ENCODE results near the gene TPRX2.
"Not testable (repeated sequence)": the region's sequence is repeated elsewhere in the genome, so short reads cannot be mapped to it uniquely, and the experiment has no call there.

Gene TPRX2

DNA sequence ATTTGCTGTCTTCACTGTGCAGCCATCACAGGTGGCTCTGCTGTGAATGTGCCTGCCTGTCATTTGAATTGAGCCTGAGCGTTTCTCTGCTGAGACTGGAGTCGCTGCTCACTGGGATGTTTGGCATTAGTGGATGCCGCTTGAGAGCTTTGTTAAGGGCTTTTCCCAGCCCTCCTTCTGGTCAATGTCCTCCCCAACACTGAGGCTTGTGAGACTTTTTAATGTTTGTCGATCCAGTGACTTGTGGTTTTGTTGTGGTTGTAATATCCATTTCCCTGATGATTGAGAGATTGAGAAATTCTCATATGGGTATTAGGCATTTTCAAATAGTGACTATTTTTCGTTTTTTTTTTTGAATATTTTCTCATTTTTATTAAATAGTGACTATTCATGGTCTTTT, 2.6 kb downstream of the TPRX2 start:
- DNase-seq (ENCODE audit: low read depth in 3 of 3), result no peak

DNA sequence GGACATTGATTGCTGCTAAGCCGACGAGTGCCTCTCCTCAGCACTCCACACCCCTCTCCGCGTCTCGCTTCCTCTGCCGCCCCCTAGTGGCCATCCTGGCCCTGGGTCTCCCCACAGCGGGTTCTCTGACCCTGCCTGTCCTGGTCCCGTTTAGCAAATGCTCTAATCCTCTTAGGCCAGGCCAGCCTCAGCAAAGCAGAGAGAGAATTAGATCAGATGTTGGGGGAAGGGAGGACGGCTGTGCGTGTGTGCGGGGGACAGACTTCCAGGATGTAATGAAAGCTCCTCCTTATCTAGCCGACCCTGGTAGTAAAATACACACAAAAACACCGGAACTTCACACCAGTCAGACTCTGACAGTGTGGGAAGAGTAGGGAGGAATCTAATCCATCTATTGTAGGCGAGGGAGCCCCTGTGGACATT, 4.5 kb downstream of the TPRX2 start:
- DNase-seq (ENCODE audit: low read depth in 3 of 3), result peak; percentile 75 to 85 (median 76)

GRCh38 chr19:47865166-47865565, 6.1 kb downstream of the TPRX2 start:
- DNase-seq (ENCODE audit: low read depth in 3 of 3), result no peak

DNA sequence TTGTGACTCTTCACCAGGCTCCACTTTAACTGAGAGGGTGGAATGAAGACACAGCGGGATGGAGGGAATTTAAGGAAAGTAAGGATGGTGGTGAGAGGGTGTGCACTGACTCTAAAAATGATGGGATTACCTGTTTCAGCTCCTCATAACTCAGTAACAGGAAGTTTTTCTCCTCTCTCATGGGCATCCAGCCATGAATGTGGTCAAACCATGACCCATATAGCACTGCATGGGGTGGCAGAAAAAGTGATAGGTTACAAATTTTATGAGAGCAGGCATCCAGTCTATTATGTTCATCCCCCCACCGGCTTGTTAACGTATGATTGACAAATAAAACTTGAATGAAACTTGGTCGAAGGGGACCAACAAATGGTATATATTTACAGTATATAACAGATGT, 19.9 kb downstream of the TPRX2 start:
- DNase-seq (ENCODE audit: low read depth in 3 of 3), result no peak

GRCh38 chr19:47879385-47879784, 20.4 kb downstream of the TPRX2 start:
- not testable (repeated sequence) for DNase-seq (ENCODE audit: low read depth in 3 of 3)

DNA sequence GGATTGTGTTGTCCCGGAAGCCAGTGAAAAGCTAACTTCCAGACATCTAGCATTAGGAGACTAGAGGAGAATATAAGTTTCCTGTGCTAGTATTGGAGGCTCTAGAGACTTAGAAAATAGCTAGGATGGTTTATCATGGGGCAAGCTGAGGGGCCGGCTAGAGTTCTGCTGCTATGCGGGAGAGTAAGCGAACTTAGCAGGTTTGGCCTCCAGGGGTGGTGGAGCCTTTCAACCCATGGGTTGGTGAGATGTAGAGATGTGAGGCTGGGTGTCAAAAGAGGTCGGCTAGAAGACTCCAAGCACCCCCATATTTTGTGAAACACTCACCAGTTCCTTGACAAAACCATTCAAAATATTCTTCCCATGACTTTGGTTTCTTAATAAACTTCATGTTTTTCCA, 22.7 kb downstream of the TPRX2 start:
- DNase-seq (ENCODE audit: low read depth in 3 of 3), result no peak

GRCh38 chr19:47882890-47883289, 23.9 kb downstream of the TPRX2 start:
- no peak for DNase-seq (ENCODE audit: low read depth in 3 of 3)

- DNase-seq (ENCODE audit: low read depth in 3 of 3), result no peak
These were observed 26.0 kb downstream of the TPRX2 start for GRCh38 chr19:47885067-47885463.

GRCh38 chr19:47886010-47886559, 27.1 kb downstream of the TPRX2 start, which contains the start of gene SULT2A1:
TSS of gene SULT2A1 (minus strand) at chr19:47886315. CDS start at chr19:47886257, 58 bp downstream.
- no peak for DNase-seq (ENCODE audit: low read depth in 3 of 3)

- no peak for DNase-seq (ENCODE audit: low read depth in 3 of 3)
These were observed 32.0 kb downstream of the TPRX2 start for GRCh38 chr19:47890865-47891621.

DNA sequence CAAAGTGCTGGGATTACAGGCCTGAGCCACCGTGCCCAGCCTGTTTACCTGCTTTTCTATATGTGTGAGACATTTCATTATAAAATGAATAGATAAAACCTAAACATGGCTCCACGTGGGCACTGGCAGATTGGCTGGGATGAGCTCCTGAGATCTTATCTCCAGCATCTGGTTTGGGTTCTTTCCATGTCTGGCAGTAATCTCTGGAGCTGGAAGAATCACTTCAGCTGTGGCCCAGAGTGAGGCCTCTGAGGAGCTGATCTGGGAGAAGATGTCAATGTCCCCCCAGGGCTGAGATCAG, 32.5 kb downstream of the TPRX2 start:
- no peak for DNase-seq (ENCODE audit: low read depth in 3 of 3)

GRCh38 chr19:47891923-47892666, 33.1 kb downstream of the TPRX2 start:
- no peak for DNase-seq (ENCODE audit: low read depth in 3 of 3)

GRCh38 chr19:47895165-47895782, 36.2 kb downstream of the TPRX2 start:
- DNase-seq (ENCODE audit: low read depth in 3 of 3), result no peak

DNA sequence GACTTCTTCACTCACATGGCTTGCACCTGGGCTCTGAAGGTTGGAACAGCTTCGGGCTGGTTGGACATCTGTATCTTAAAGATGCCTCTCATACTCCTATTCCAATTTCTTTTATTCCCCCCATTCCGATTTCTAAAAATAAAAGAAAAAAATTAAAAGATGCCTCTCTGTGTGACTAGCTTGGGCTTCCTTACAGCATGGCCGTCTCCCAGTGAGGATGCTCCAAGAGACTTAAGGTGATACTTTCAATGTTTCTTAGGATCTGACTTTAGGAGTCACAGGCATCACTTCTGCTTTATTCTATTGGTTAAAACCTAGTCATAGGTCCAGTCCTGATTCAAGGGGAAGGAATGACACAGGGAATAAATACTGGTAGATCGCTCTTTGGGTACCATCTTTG, 37.0 kb downstream of the TPRX2 start:
- no peak for DNase-seq (ENCODE audit: low read depth in 3 of 3)

- no peak for DNase-seq (ENCODE audit: low read depth in 3 of 3)
These were observed 37.7 kb downstream of the TPRX2 start for GRCh38 chr19:47896773-47897172.

GRCh38 chr19:47897861-47898260, 38.8 kb downstream of the TPRX2 start:
- no peak for DNase-seq (ENCODE audit: low read depth in 3 of 3)

GRCh38 chr19:47899335-47899734, 40.3 kb downstream of the TPRX2 start:
- no peak for DNase-seq (ENCODE audit: low read depth in 3 of 3)

GRCh38 chr19:47901370-47901769, 42.3 kb downstream of the TPRX2 start:
- no peak for DNase-seq (ENCODE audit: low read depth in 3 of 3)

DNA sequence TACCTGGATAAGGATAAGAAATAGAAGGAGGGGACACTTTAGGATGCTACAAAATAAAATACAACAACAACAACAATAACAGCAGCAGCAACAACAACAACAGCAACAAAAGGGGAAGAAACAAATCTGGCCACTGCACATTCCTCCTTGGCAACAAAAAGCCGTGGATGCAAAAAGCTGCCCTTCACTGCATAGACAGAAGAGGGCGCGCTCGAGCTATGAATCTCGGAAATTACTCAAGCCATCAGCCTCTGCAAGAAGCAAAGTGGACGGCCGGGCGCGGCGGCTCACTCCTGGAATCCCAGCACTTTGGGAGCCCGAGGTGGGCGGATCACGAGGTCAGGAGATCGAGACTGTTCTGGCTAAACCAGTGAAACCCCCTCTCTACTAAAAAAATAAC, 50.3 kb downstream of the TPRX2 start:
- peak; percentile 45 to 77 (median 56) for DNase-seq (ENCODE audit: low read depth in 3 of 3)

DNA sequence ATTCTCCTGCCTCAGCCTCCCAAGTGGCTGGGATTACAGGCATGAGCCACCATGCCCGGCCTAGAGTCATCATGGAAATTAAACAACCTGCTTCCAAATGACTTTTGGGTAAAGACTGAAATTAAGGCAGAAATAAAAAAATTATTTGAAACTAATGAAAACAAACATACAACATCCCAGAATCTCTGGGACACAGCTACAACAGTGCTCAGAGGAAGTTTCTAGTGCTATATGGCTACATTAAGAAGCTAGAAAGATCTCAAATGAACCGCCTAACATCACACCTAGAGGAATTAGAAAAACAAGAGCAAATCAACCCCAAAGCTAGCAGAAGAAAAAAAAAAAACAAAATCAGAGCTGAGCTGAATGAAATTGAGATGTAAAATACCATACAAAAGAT, 51.2 kb downstream of the TPRX2 start:
- not testable (repeated sequence) for DNase-seq (ENCODE audit: low read depth in 3 of 3)
